Bronchial epithelial cell (primary cell): ENCODE data around the gene DIDO1. TPM values are rescaled to one million over a fixed set of nuclear protein-coding genes. Genes with fewer than 3 reads are reported as not detected.

Experiments used
- DNase-seq: peaks from one replicate; pipeline ENCODE4 v3.0.0-alpha.2; 2010; ENCODE audit warnings: low read depth
- FAIRE-seq: peaks from 2 replicates; lab custom pipeline; 2011; peaks lifted over from hg19 to GRCh38; lab: Jason Lieb, UNC
- H3K27me3 ChIP-seq: 2 replicates; pipeline ENCODE4 v1.5.1; 2011; ENCODE audit warnings: low read length; ENCODE audit not compliant: control insufficient read depth, insufficient read depth
- H3K36me3 ChIP-seq: 2 replicates; pipeline ENCODE4 v1.5.1; 2011; ENCODE audit warnings: low read length; ENCODE audit not compliant: control insufficient read depth, insufficient read depth
- H3K4me3 ChIP-seq: 2 replicates; pipeline ENCODE4 v1.5.1; 2011; ENCODE audit warnings: mild to moderate bottlenecking, low read depth, low read length, control low read depth
- total RNA-seq: library from RNA; depleted of rRNA; stranded (reverse); fragments of >200 nt; gene quantifications from 2 replicates; pipeline ENCODE4 v1.2.1, GENCODE V29; 2014
- TF ChIP-seq, protein P1 (sequence below): IDR thresholded peaks from 2 replicates; pipeline ENCODE4 v1.5.1; 2011; ENCODE audit warnings: mild to moderate bottlenecking, moderate library complexity, low read length, control low read depth, inconsistent platforms; ENCODE audit not compliant: insufficient read depth, severe bottlenecking

The DIDO1 gene
- total RNA-seq, 1 donor from 2014 or later, result 26.9 TPM

DNA sequence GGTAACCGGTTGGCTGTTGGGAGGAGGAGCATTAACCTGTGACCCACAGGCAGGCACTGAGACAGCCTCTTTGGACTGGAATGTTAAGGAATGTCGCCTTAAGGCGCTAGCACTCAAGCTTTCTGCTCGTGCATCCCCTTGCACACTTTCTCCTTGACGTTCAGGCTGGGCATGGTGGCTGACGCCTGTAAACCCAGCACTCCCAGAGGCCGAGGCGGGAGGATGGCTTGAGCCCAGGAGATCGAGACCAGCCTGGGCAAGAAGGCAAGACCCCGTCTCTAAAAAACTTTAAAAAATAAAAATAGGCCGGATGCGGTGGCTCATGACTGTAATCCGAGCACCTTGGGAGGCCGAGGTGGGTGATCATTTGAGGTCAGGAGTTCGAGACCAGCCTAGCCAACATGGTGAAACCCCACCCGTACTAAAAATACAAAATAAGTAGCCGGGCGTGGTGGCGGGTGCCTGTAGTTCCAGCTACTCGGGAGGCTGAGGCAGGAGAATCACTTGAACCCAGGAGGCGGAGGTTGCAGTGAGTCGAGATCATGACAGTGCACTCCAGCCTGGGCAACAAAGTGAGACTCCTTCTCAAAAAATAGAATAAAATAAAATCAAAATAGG lies 9.8 kb upstream of the DIDO1 start:
- DNase-seq, result no peak
- Histone ChIP-seq H3K36me3 (peaks cover 16% of the 10 kb centered on the region), H3K27me3 (no peaks in the 10 kb centered on the region), H3K4me3 (no peak overlapping the region)
- TF ChIP-seq, protein P1, sequence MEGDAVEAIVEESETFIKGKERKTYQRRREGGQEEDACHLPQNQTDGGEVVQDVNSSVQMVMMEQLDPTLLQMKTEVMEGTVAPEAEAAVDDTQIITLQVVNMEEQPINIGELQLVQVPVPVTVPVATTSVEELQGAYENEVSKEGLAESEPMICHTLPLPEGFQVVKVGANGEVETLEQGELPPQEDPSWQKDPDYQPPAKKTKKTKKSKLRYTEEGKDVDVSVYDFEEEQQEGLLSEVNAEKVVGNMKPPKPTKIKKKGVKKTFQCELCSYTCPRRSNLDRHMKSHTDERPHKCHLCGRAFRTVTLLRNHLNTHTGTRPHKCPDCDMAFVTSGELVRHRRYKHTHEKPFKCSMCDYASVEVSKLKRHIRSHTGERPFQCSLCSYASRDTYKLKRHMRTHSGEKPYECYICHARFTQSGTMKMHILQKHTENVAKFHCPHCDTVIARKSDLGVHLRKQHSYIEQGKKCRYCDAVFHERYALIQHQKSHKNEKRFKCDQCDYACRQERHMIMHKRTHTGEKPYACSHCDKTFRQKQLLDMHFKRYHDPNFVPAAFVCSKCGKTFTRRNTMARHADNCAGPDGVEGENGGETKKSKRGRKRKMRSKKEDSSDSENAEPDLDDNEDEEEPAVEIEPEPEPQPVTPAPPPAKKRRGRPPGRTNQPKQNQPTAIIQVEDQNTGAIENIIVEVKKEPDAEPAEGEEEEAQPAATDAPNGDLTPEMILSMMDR, result no peak
- no peak for FAIRE-seq

DNA sequence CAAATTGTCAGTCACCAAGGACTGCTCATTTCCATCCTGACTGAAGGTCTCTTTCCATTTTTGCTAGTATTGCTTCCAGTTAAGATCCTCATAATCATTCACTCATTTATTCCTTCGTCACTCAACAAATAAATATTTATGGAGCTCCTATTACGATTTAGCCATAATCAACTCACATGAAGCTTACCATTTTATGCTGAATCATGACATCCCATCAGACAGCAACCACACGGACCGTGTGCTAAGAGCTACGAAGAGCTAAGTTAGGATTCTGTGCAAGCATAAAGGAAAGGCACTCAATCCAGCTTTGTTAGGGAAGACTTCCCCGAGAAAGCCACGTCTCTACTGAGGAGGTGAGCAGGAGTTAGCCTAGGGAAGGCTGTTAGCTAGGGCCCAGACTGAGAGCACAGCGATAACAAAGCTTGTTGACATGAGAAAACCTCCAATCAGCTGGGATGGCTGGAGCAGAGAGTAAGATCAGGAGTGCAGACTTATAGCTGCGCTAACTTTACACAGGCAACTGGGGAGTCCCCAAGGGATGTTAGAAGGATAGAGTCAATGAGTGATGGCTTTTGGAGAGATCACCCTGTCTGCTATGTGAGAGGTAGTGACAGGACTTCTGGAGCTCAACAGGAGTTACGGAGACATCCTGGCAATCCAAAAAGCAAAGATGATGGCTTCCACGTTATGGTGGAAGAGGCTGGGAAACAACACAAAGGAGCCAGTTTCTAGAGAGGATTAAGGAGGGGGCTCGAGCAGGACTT lies 9.1 kb upstream of the DIDO1 start:
- DNase-seq, result no peak
- H3K4me3 ChIP-seq, result no peak overlapping the region
- H3K27me3 ChIP-seq, result no peaks in the 10 kb centered on the region
- TF ChIP-seq, protein P1, result no peak
- FAIRE-seq, result no peak
- H3K36me3 ChIP-seq, result peaks cover 14% of the 10 kb centered on the region

DNA sequence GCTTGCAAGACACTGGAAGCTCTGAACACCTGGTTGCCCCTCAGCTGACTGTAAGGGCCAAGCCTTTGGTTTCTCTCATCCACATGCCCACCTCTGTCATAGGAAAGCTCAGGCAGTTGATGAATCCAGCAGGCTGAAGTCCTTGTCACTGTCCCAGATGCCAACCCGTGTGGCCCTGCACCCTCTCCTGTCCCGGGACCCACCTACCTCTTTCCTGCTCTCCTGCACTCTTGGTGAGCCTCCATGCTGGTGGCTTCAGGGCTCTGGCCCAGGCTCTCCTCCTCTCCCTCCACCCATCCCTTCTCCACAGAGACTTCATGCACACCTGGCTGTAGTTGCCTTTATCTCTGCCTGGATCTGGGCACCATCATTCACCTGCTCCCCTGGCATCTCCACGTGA lies 7.7 kb upstream of the DIDO1 start:
- FAIRE-seq, result no peak

DNA sequence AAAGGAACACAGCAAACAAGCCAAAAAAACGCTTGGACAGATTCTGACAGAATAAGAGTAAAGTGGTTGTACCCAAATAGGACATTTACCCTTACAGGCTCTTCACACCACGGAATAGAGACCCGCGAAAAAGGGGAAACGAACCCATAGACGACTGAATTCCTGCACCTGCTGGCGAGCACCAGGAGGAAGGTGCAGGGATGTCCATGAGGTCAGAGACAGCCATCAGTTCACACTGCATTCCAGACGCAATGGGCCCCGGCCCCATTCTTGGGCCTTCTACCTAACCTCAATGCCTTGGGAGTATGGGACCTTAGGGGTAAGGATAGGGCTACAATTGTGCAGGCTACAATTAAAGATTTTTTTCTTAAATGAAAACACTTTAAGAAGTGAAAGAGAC lies 5.2 kb upstream of the DIDO1 start:
- no peak for DNase-seq
- Histone ChIP-seq H3K4me3 (no peak overlapping the region), H3K27me3 (no peaks in the 10 kb centered on the region), H3K36me3 (peaks cover 14% of the 10 kb centered on the region)
- no peak for FAIRE-seq
- TF ChIP-seq, protein P1, result no peak

More for the DNA sequence above, 7.7 kb upstream of the DIDO1 start:
- H3K27me3 ChIP-seq, result no peaks in the 10 kb centered on the region
- DNase-seq, result no peak
- no peak overlapping the region for H3K4me3 ChIP-seq
- TF ChIP-seq, protein P1, result no peak
- H3K36me3 ChIP-seq, result peaks cover 14% of the 10 kb centered on the region

DNA sequence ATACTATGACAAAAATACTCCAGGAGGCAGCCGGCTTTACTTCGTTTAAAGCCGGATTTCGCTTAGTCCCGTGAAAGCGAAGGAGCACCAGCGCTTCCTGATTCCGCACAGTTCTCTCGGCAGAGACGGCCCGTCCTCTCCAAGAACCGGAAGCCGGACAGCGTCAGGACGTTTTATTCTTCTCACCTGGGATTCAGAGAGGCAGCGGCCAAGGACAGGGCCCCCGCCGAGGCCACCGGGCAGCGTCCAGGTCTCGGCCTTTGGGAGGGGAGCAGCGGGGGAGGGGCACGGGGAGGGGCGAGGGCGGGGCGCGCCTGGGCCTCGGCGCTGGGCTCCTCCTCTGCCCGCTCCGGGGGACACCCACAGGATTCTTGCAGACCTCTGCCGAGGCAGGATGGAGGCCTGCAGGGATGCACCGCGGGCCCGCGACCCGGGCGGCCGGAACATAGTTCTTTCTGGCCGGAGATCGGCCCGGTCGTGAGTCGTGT lies 2.8 kb upstream of the DIDO1 start:
- Histone ChIP-seq H3K36me3 (peaks cover 4% of the 10 kb centered on the region), H3K4me3 (peak overlapping the region; percentile 36), H3K27me3 (no peaks in the 10 kb centered on the region)
- TF ChIP-seq, protein P1, result no peak
- FAIRE-seq, result no peak
- DNase-seq, result peak; percentile 33
